HEK293T (cell line): ENCODE measurements around the gene HPSE2.

Source experiments
- ELF4 ChIP-seq: fragments of 450-650 bp; IDR thresholded peaks from 2 replicates; pipeline ENCODE4 v1.6.1; 2017; ENCODE audit warnings: antibody characterized with exemption
- TARDBP ChIP-seq: fragments of 450-650 bp; IDR thresholded peaks from 2 replicates; pipeline ENCODE4 v1.6.1; 2016

DNA sequence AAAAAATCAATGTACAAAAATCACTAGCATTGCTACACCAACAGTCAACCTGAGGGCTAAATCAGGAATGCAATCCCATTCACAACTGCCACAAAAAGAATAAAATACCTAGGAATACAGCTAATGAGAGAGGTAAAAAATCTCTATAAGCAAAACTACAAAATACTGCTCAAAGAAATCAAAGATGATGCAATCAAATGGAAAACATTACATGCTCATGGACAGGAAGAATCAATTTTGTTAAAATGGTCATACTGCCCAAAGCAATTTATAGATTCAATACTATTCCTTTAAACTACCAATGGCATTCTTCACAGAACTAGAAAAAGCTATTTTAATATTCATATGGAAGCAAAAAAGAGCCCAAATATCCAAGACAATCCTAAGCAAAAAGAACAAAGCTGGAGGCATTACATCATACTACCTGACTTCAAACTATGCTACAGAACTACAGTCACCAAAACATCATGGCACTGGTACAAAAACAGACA lies 116.3 kb downstream of the HPSE2 start:
- TF ChIP-seq ELF4 = no peak
- no peak for TF ChIP-seq TARDBP
